ENCODE data around the gene ANKRD12. TPM values are rescaled to one million over a fixed set of nuclear protein-coding genes. Genes with fewer than 3 reads are reported as not detected.

Gene ANKRD12
- total RNA-seq, 1 experiment from 2014 or later: 30.7 TPM

GRCh38 chr18:9135081-9135911, 1.3 kb upstream of the ANKRD12 start:
- TF ChIP-seq POLR2AphosphoS5 (IDR thresholded peaks at IDR 0.05; ENCODE audit: low read depth, low read length) (no peak; the same call in 1 of the 2 replicates), REST (IDR thresholded peaks at IDR 0.05; ENCODE audit: insufficient read depth in 1 of 2, low read depth in 2 of 2, low read length in 1 of 2) (no peak), TCF7L2 (IDR thresholded peaks at IDR 0.05; ENCODE audit: low read depth, low read length) (no peak), CTCF (IDR thresholded peaks at IDR 0.05) (no peak), SIN3A (IDR thresholded peaks at IDR 0.05; ENCODE audit: borderline replicate concordance, insufficient read depth, low read depth, low read length) (no peak)
- DNase-seq (ENCODE audit: low read depth, low spot score): no peak
- no peaks in the 10 kb centered on the region for H3K9me3 ChIP-seq (ENCODE audit: control insufficient read depth, insufficient read depth, low read depth, low read length)
- BruUV-seq (replicated peaks): TSS peak; percentile 49
- intact Hi-C loops (cut with micrococcal nuclease; ENCODE audit: unreplicated experiment) (no loop called here), in situ Hi-C loops (cut with HindIII; ENCODE audit: low pct_unique_long_range_greater_than_20kb, low sequenced_read_pairs) (no loop called here)
- no peak for ATAC-seq
- POLR2A ChIA-PET: no interaction called here
- peaks cover 11% of the 10 kb centered on the region for H3K36me3 ChIP-seq (ENCODE audit: control insufficient read depth, insufficient read depth, low read length)
- peaks cover 29% of the 10 kb centered on the region; the same call in 1 of the 2 replicates for H3K4me1 ChIP-seq (ENCODE audit: control insufficient read depth, insufficient read depth, low read length)
- H3K4me3 ChIP-seq (ENCODE audit: low read depth in 2 of 2, low read length in 2 of 2): peak overlapping the region; percentile 66 to 79
- H3K27ac ChIP-seq (ENCODE audit: low read length): peak overlapping the region; percentile 74
- H3K27me3 ChIP-seq (ENCODE audit: control insufficient read depth, insufficient read depth, low read length): no peaks in the 10 kb centered on the region
- CTCF ChIA-PET: no interaction called here

- Histone ChIP-seq H3K9me3 (ENCODE audit: control insufficient read depth, insufficient read depth, low read depth, low read length) (no peaks in the 10 kb centered on the region), H3K27ac (ENCODE audit: low read length) (peak overlapping the region; percentile 74), H3K4me1 (ENCODE audit: control insufficient read depth, insufficient read depth, low read length) (peaks cover 35% of the 10 kb centered on the region), H3K4me3 (ENCODE audit: low read depth in 2 of 2, low read length in 2 of 2) (peak overlapping the region; percentile 66 to 79), H3K36me3 (ENCODE audit: control insufficient read depth, insufficient read depth, low read length) (peaks cover 7% of the 10 kb centered on the region), H3K27me3 (ENCODE audit: control insufficient read depth, insufficient read depth, low read length) (no peaks in the 10 kb centered on the region)
- DNase-seq (ENCODE audit: low read depth, low spot score): no peak
- intact Hi-C loops (cut with micrococcal nuclease; ENCODE audit: unreplicated experiment): no loop called here
- ChIA-PET POLR2A (no interaction called here), CTCF (no interaction called here)
- peak; percentile 39 for ATAC-seq
- BruUV-seq (replicated peaks): no TSS peak
- in situ Hi-C loops (cut with HindIII; ENCODE audit: low pct_unique_long_range_greater_than_20kb, low sequenced_read_pairs): no loop called here
- TF ChIP-seq SIN3A (IDR thresholded peaks at IDR 0.05; ENCODE audit: borderline replicate concordance, insufficient read depth, low read depth, low read length) (peak; percentile 65; the same call in 1 of the 2 replicates), REST (IDR thresholded peaks at IDR 0.05; ENCODE audit: insufficient read depth in 1 of 2, low read depth in 2 of 2, low read length in 1 of 2) (no peak)
These were observed 668 bp upstream of the ANKRD12 start for GRCh38 chr18:9135912-9136314.
